Measurements from ENCODE around the gene KRTAP4-12. TPM values are rescaled to one million over a fixed set of nuclear protein-coding genes. Genes with fewer than 3 reads are reported as not detected.

The KRTAP4-12 gene
- total and polyA plus RNA-seq, 2 experiments from 2014 or later: not detected

DNA sequence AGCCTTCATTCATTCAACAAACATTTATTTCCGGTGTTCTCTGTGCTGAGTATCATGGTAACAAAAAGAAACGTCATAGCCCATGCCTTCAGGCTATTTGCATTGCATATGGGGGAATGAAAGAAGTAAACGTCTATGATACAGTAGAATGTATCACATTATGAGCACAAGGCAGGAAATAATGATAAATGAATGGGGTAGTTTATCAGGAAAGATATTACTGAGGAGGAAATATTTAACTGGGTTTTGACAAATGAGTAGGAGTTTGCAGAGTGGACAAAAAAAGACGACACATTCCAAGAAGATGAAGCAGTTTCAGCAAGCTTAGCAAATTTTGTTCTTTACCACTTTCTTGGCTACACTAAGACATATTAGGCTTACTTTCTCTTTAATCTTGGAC lies 41.4 kb downstream of the KRTAP4-12 start:
- DNase-seq (ENCODE audit: low spot score): no peak
- 65% methylated on average over 4 of the region's 4 CpGs for whole genome bisulfite sequencing (ENCODE audit: low lambda C conversion rate, missing lambda C conversion rate)

DNA sequence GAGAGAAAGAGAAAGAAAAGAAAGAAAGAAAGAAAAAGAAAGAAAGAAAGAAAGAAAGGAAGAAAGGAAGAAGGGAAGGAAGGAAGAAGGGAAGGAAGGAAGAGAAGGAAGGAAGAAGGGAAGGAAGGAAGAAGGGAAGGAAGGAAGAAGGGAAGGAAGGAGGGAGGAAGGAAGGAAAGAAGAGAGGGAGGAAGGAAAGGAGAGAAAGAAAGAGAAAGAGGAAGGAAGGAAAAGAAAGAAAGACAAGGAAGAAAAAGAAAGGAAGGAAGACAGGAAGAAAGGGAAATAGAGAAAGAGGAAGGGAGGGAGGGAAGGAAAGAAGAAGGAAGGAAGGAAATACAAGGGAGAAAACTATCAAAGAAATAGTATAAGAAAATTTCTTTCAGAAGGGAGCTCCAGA lies 47.2 kb downstream of the KRTAP4-12 start:
- H3K79me2 ChIP-seq: no peaks in the 10 kb centered on the region
- DNase-seq (ENCODE audit: low spot score): no peak
- TF ChIP-seq EZH2phosphoT487 (IDR thresholded peaks at IDR 0.05; ENCODE audit: low read depth, severe bottlenecking, unreplicated experiment) (no peak), EZH2 (IDR thresholded peaks at IDR 0.05; ENCODE audit: borderline replicate concordance) (no peak)
- TF ChIP-seq, protein P1, sequence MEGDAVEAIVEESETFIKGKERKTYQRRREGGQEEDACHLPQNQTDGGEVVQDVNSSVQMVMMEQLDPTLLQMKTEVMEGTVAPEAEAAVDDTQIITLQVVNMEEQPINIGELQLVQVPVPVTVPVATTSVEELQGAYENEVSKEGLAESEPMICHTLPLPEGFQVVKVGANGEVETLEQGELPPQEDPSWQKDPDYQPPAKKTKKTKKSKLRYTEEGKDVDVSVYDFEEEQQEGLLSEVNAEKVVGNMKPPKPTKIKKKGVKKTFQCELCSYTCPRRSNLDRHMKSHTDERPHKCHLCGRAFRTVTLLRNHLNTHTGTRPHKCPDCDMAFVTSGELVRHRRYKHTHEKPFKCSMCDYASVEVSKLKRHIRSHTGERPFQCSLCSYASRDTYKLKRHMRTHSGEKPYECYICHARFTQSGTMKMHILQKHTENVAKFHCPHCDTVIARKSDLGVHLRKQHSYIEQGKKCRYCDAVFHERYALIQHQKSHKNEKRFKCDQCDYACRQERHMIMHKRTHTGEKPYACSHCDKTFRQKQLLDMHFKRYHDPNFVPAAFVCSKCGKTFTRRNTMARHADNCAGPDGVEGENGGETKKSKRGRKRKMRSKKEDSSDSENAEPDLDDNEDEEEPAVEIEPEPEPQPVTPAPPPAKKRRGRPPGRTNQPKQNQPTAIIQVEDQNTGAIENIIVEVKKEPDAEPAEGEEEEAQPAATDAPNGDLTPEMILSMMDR (IDR thresholded peaks at IDR 0.05; ENCODE audit: poor library complexity): no peak
- H3K9me3 ChIP-seq (ENCODE audit: low read depth): no peaks in the 10 kb centered on the region
- no peak overlapping the region for H3K27ac ChIP-seq
- no peaks in the 10 kb centered on the region for H4K20me1 ChIP-seq (ENCODE audit: insufficient read depth, poor library complexity, severe bottlenecking)
- H3K9me2 ChIP-seq (replicated peaks; ENCODE audit: insufficient read depth): no peaks in the 10 kb centered on the region
- peaks cover 15% of the 10 kb centered on the region for H3K27me3 ChIP-seq
- H3K4me3 ChIP-seq: no peak overlapping the region
- H3K36me3 ChIP-seq (replicated peaks; ENCODE audit: insufficient read depth, low read depth): no peaks in the 10 kb centered on the region
- H3K4me1 ChIP-seq (ENCODE audit: insufficient read depth): no peaks in the 10 kb centered on the region
- no peak overlapping the region for H2AFZ ChIP-seq
- no peak overlapping the region for H3K4me2 ChIP-seq

More for the DNA sequence above, 41.4 kb downstream of the KRTAP4-12 start:
- no peaks in the 10 kb centered on the region for H4K20me1 ChIP-seq (ENCODE audit: insufficient read depth, poor library complexity, severe bottlenecking)
- no peak overlapping the region for H2AFZ ChIP-seq
- no peaks in the 10 kb centered on the region for H3K9me3 ChIP-seq (ENCODE audit: low read depth)
- no peaks in the 10 kb centered on the region for H3K36me3 ChIP-seq (replicated peaks; ENCODE audit: insufficient read depth, low read depth)
- no peak overlapping the region for H3K4me3 ChIP-seq
- no peaks in the 10 kb centered on the region for H3K79me2 ChIP-seq
- H3K4me2 ChIP-seq: no peak overlapping the region
- TF ChIP-seq, protein P1 (IDR thresholded peaks at IDR 0.05; ENCODE audit: poor library complexity): no peak
- TF ChIP-seq EZH2phosphoT487 (IDR thresholded peaks at IDR 0.05; ENCODE audit: low read depth, severe bottlenecking, unreplicated experiment) (no peak), EZH2 (IDR thresholded peaks at IDR 0.05; ENCODE audit: borderline replicate concordance) (no peak)
- H3K27me3 ChIP-seq: peaks cover 6% of the 10 kb centered on the region
- no peak overlapping the region for H3K27ac ChIP-seq
- no peaks in the 10 kb centered on the region for H3K9me2 ChIP-seq (replicated peaks; ENCODE audit: insufficient read depth)
- no peaks in the 10 kb centered on the region for H3K4me1 ChIP-seq (ENCODE audit: insufficient read depth)

DNA sequence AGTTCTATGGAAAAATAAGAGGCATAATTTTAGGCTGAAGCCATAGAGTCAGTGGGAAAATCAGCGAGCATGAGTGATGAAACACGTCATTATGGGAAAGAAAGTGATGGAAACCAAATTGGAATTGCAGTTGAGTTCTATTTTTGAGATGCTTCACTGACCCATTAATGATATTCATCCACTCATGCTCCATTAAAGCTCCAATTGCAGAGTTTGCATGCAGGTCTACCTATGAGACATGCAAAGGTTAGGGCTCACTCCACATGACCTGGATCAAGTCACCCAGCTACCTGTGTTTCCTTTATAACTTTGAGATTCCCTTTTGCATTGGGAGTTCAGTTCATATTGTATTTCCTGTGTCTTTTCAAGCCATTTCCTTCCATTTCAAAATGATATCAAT lies 50.3 kb downstream of the KRTAP4-12 start:
- Histone ChIP-seq H3K4me2 (no peak overlapping the region), H3K36me3 (replicated peaks; ENCODE audit: insufficient read depth, low read depth) (no peaks in the 10 kb centered on the region), H3K27ac (no peak overlapping the region), H3K9me3 (ENCODE audit: low read depth) (no peaks in the 10 kb centered on the region), H3K27me3 (peaks cover 15% of the 10 kb centered on the region), H3K79me2 (no peaks in the 10 kb centered on the region), H3K4me1 (ENCODE audit: insufficient read depth) (no peaks in the 10 kb centered on the region), H4K20me1 (ENCODE audit: insufficient read depth, poor library complexity, severe bottlenecking) (no peaks in the 10 kb centered on the region), H3K9me2 (replicated peaks; ENCODE audit: insufficient read depth) (no peaks in the 10 kb centered on the region), H3K4me3 (no peak overlapping the region), H2AFZ (no peak overlapping the region)
- no peak for DNase-seq (ENCODE audit: low spot score)
- WGBS (ENCODE audit: low lambda C conversion rate, missing lambda C conversion rate): 98% methylated on average over 2 of the region's 2 CpGs
- TF ChIP-seq, protein P1 (IDR thresholded peaks at IDR 0.05; ENCODE audit: poor library complexity): no peak
- TF ChIP-seq EZH2phosphoT487 (IDR thresholded peaks at IDR 0.05; ENCODE audit: low read depth, severe bottlenecking, unreplicated experiment) (no peak), EZH2 (IDR thresholded peaks at IDR 0.05; ENCODE audit: borderline replicate concordance) (no peak)

Other genes with a start within 250 kb of the KRTAP4-12 start
Only the 30 nearest of the 39 such genes appear.
- gene KRT40, start 139.9 kb downstream of the KRTAP4-12 start, total RNA-seq: 0.33 TPM in 1 of 2 replicates, not detected in the other
- gene KRT40, start 139.9 kb downstream of the KRTAP4-12 start, polyA plus RNA-seq: 0.19 TPM in 1 of 2 replicates, not detected in the other
- gene KRTAP3-3, start 130.0 kb downstream of the KRTAP4-12 start, total RNA-seq: not detected in 2 replicates
- not detected in 2 replicates for gene KRTAP3-3, start 130.0 kb downstream of the KRTAP4-12 start, polyA plus RNA-seq
- not detected in 2 replicates for gene KRTAP3-2, start 124.3 kb downstream of the KRTAP4-12 start, total RNA-seq
- not detected in 2 replicates for gene KRTAP3-2, start 124.3 kb downstream of the KRTAP4-12 start, polyA plus RNA-seq
- not detected in 2 replicates for gene KRTAP3-1, start 115.1 kb downstream of the KRTAP4-12 start, total RNA-seq
- gene KRTAP3-1, start 115.1 kb downstream of the KRTAP4-12 start, polyA plus RNA-seq: 2.7 and 3.4 TPM in 2 replicates
- gene KRTAP1-5, start 97.0 kb downstream of the KRTAP4-12 start, total RNA-seq: not detected in 2 replicates
- gene KRTAP1-5, start 97.0 kb downstream of the KRTAP4-12 start, polyA plus RNA-seq: 0.44 TPM in 1 of 2 replicates, not detected in the other
- not detected in 2 replicates for gene KRTAP1-4, start 94.0 kb downstream of the KRTAP4-12 start, total RNA-seq
- not detected in 2 replicates for gene KRTAP1-4, start 94.0 kb downstream of the KRTAP4-12 start, polyA plus RNA-seq
- not detected in 2 replicates for gene KRTAP1-3, start 89.3 kb downstream of the KRTAP4-12 start, total RNA-seq
- not detected in 2 replicates for gene KRTAP1-3, start 89.3 kb downstream of the KRTAP4-12 start, polyA plus RNA-seq
- gene KRTAP1-1, start 82.7 kb downstream of the KRTAP4-12 start, total RNA-seq: not detected in 2 replicates
- gene KRTAP1-1, start 82.7 kb downstream of the KRTAP4-12 start, polyA plus RNA-seq: not detected in 2 replicates
- gene KRTAP2-1, start 76.9 kb downstream of the KRTAP4-12 start, total RNA-seq: not detected in 2 replicates
- gene KRTAP2-1, start 76.9 kb downstream of the KRTAP4-12 start, polyA plus RNA-seq: not detected in 2 replicates
- gene KRTAP2-2, start 69.0 kb downstream of the KRTAP4-12 start, total RNA-seq: not detected in 2 replicates
- gene KRTAP2-2, start 69.0 kb downstream of the KRTAP4-12 start, polyA plus RNA-seq: not detected in 2 replicates
- gene KRTAP2-3, start 64.1 kb downstream of the KRTAP4-12 start, total RNA-seq: not detected in 2 replicates
- gene KRTAP2-3, start 64.1 kb downstream of the KRTAP4-12 start, polyA plus RNA-seq: not detected in 2 replicates
- gene KRTAP2-4, start 58.3 kb downstream of the KRTAP4-12 start, total RNA-seq: not detected in 2 replicates
- gene KRTAP2-4, start 58.3 kb downstream of the KRTAP4-12 start, polyA plus RNA-seq: not detected in 2 replicates
- not detected in 2 replicates for gene KRTAP4-7, start 40.0 kb downstream of the KRTAP4-12 start, total RNA-seq
- gene KRTAP4-7, start 40.0 kb downstream of the KRTAP4-12 start, polyA plus RNA-seq: not detected in 2 replicates
- not detected in 2 replicates for gene KRTAP4-8, start 26.0 kb downstream of the KRTAP4-12 start, total RNA-seq
- gene KRTAP4-8, start 26.0 kb downstream of the KRTAP4-12 start, polyA plus RNA-seq: not detected in 2 replicates
- gene KRTAP4-16, start 22.0 kb downstream of the KRTAP4-12 start, total RNA-seq: not detected in 2 replicates
- not detected in 2 replicates for gene KRTAP4-16, start 22.0 kb downstream of the KRTAP4-12 start, polyA plus RNA-seq
- gene KRTAP4-9, start 18.8 kb downstream of the KRTAP4-12 start, total RNA-seq: not detected in 2 replicates
- not detected in 2 replicates for gene KRTAP4-9, start 18.8 kb downstream of the KRTAP4-12 start, polyA plus RNA-seq
- gene KRTAP4-11, start 5.8 kb downstream of the KRTAP4-12 start, total RNA-seq: not detected in 2 replicates
- not detected in 2 replicates for gene KRTAP4-11, start 5.8 kb downstream of the KRTAP4-12 start, polyA plus RNA-seq
- not detected in 2 replicates for gene KRTAP4-6, start 16.4 kb upstream of the KRTAP4-12 start, total RNA-seq
- gene KRTAP4-6, start 16.4 kb upstream of the KRTAP4-12 start, polyA plus RNA-seq: not detected in 2 replicates
- gene KRTAP4-5, start 25.6 kb upstream of the KRTAP4-12 start, total RNA-seq: not detected in 2 replicates
- not detected in 2 replicates for gene KRTAP4-5, start 25.6 kb upstream of the KRTAP4-12 start, polyA plus RNA-seq
- gene KRTAP4-4, start 36.6 kb upstream of the KRTAP4-12 start, total RNA-seq: not detected in 2 replicates
- not detected in 2 replicates for gene KRTAP4-4, start 36.6 kb upstream of the KRTAP4-12 start, polyA plus RNA-seq
- not detected in 2 replicates for gene KRTAP4-3, start 44.0 kb upstream of the KRTAP4-12 start, total RNA-seq
- gene KRTAP4-3, start 44.0 kb upstream of the KRTAP4-12 start, polyA plus RNA-seq: not detected in 2 replicates
- gene KRTAP4-2, start 54.0 kb upstream of the KRTAP4-12 start, total RNA-seq: not detected in 2 replicates
- gene KRTAP4-2, start 54.0 kb upstream of the KRTAP4-12 start, polyA plus RNA-seq: not detected in 2 replicates
- gene KRTAP4-1, start 60.7 kb upstream of the KRTAP4-12 start, total RNA-seq: not detected in 2 replicates
- not detected in 2 replicates for gene KRTAP4-1, start 60.7 kb upstream of the KRTAP4-12 start, polyA plus RNA-seq
- gene KRTAP9-1, start 65.7 kb upstream of the KRTAP4-12 start, total RNA-seq: not detected in 2 replicates
- gene KRTAP9-1, start 65.7 kb upstream of the KRTAP4-12 start, polyA plus RNA-seq: not detected in 2 replicates
- not detected in 2 replicates for gene KRTAP9-2, start 102.5 kb upstream of the KRTAP4-12 start, total RNA-seq
- gene KRTAP9-2, start 102.5 kb upstream of the KRTAP4-12 start, polyA plus RNA-seq: not detected in 2 replicates
- gene KRTAP9-3, start 108.3 kb upstream of the KRTAP4-12 start, total RNA-seq: not detected in 2 replicates
- not detected in 2 replicates for gene KRTAP9-3, start 108.3 kb upstream of the KRTAP4-12 start, polyA plus RNA-seq
- gene KRTAP9-8, start 113.8 kb upstream of the KRTAP4-12 start, total RNA-seq: not detected in 2 replicates
- gene KRTAP9-8, start 113.8 kb upstream of the KRTAP4-12 start, polyA plus RNA-seq: not detected in 2 replicates
- not detected in 2 replicates for gene KRTAP9-4, start 125.5 kb upstream of the KRTAP4-12 start, total RNA-seq
- not detected in 2 replicates for gene KRTAP9-4, start 125.5 kb upstream of the KRTAP4-12 start, polyA plus RNA-seq
- gene KRTAP9-9, start 131.2 kb upstream of the KRTAP4-12 start, total RNA-seq: not detected in 2 replicates
- not detected in 2 replicates for gene KRTAP9-9, start 131.2 kb upstream of the KRTAP4-12 start, polyA plus RNA-seq
- gene KRTAP9-6, start 141.2 kb upstream of the KRTAP4-12 start, total RNA-seq: not detected in 2 replicates
- gene KRTAP9-6, start 141.2 kb upstream of the KRTAP4-12 start, polyA plus RNA-seq: not detected in 2 replicates